ENCODE results near the gene PACS1.

DNA sequence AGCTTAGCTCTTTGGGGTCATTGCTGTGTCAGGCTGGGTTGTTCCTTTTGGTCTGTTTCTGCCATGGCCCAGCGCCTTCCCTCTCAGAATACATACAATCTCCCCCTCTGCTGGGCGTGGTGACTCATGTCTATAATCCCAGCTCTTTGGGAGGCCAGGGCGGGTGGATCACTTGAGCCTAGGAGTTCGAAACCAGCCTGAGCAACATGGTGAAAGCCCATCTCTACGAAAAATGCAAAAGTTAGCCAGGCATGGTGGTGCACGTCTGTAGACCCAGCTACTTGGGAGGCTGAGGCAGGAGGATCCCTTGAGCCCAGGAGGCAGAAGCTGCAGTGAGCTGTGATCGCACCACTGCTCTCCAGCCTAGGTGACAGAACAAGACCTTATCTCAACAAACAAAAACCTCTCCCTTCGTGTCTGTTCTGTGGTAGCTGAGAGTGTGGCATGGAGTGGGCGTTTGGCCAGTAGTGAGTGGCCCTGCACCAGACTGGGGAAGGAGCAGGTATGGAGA is 151.7 kb downstream of the PACS1 start:
- no peak for TF ChIP-seq POLR2A (IDR thresholded peaks at IDR 0.05)
- TF ChIP-seq, protein P1, sequence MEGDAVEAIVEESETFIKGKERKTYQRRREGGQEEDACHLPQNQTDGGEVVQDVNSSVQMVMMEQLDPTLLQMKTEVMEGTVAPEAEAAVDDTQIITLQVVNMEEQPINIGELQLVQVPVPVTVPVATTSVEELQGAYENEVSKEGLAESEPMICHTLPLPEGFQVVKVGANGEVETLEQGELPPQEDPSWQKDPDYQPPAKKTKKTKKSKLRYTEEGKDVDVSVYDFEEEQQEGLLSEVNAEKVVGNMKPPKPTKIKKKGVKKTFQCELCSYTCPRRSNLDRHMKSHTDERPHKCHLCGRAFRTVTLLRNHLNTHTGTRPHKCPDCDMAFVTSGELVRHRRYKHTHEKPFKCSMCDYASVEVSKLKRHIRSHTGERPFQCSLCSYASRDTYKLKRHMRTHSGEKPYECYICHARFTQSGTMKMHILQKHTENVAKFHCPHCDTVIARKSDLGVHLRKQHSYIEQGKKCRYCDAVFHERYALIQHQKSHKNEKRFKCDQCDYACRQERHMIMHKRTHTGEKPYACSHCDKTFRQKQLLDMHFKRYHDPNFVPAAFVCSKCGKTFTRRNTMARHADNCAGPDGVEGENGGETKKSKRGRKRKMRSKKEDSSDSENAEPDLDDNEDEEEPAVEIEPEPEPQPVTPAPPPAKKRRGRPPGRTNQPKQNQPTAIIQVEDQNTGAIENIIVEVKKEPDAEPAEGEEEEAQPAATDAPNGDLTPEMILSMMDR (IDR thresholded peaks at IDR 0.05), result no peak
